Amniotic stem cell (primary cell): Measurements from ENCODE around the gene ZFY.

Experiments used
- DNase-seq: peaks from one replicate; lab custom pipeline; 2025; lab: John Stamatoyannopoulos, UW

ZFY gene

DNA sequence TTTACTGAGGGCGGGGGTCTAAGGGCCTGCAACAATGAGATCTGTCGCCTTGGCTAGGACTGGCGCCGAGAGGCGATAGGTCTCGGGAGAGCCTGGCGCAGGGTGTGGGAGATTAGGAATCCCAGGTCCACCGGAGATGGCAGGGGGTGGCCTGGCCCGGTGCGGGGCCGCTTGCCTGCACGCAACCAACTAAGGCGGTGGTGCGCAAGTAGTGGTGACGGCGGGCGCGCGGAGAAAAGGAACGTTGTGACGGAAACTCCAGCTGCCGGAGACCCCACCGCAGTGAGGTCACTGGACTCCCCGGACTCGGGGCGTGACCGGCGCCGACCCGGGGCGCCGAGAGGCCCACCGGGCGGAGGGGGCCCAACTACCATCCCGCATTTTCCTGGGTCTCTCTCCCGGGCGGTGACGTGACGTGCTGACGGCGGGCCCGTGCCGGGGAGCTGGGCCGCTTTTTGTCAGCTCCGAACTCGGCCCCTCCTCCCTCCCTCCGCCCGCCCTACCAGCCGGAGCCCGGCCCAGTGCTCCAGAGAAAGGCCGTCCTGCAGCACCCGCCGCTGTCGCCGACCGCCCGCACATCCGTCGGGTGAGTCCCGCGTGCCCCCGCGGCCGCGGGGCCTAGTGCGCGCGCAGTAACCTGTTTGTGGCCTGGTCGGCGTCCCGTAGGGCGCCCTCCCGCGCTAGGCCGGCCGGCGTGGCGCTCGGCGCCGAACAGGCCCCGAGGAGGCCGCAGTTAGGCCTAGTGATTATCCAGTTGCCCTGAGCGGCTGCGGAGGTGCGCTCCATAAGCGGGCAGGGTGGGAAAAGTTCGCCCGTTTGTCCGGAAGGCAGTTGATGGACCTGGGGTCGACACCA, at the start of gene ZFY:
Gene ZFY, plus strand, starts transcription at position 521 of the 855 bp plus-strand sequence. CDS start 18,556 bp downstream, outside the sequence.
- no peak for DNase-seq

DNA sequence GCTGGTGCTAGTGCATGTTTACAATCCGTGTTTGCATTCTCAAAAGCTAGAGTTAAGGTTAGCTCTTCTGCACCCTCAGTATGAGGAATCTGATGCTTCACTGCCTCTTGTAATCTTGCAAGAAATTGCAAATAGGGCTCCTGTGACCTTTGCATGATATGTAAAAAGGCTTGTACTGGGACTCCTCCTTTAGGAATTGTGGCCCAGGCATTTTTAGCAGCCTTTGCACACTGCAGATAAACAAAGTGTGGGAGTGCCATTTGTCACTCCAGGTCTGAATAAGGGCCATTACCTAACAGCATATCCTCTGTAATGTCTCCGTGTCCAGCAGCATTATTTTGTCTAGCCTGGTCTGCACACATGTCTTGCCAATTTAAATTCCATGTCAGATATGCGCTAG, 49.3 kb upstream of the ZFY start:
- no peak for DNase-seq

DNA sequence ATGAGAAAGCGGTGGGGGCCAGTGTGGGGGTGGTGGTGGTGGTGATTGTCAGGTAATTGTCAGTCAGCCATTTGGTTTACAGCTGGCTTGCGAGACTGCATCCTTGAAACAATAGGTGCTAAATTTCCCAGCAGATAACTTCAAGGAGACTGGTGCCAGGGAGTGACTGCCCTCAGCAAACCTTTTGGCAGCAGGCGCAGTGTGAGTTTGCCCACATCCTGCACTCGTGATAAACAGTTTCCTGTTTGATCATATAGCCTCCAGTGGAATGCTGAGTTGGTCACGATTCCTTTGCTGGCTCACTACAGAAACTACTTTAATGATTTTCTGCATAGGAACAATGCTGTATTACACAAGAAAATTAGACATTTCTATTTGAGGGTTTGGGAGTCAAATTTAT, 47.8 kb upstream of the ZFY start:
- no peak for DNase-seq

DNA sequence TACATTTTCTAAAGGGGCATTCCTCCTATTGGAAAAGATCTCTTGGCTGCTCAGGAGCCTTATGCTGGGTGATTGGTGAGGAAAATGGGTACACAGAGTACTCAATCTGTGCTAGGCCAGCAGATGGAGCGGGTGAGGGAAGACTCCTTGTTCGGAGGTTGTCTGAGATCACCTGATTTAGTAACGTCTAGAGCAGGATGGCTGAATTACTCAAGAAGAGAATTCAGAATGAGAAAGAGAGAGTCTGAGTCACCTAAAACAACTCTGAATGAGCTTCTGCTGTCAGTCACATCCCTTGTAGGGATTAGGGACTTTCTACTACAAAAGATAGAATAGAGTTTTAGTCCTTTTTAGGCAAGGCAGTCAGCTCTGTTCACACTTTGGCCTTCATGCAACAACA, 47.2 kb upstream of the ZFY start:
- no peak for DNase-seq

DNA sequence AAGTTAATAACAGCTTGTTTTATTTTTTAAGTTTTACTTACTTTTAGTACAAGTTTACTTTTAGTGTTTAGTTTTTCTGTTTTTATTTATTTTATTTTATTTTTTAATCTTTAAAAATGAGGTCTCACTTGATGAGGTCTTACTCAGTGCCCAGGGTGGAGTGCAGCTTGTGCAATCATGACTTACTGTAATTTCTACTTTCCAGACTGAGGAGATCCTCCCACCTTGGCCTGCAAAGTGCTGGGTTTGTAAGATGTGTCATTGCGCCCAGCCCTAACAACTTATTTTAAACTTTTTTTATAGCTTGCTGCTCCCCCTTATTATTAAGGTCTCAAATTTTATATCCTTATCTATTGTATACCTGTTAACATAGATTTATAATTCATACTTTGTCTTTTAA, 41.7 kb upstream of the ZFY start:
- no peak for DNase-seq

DNA sequence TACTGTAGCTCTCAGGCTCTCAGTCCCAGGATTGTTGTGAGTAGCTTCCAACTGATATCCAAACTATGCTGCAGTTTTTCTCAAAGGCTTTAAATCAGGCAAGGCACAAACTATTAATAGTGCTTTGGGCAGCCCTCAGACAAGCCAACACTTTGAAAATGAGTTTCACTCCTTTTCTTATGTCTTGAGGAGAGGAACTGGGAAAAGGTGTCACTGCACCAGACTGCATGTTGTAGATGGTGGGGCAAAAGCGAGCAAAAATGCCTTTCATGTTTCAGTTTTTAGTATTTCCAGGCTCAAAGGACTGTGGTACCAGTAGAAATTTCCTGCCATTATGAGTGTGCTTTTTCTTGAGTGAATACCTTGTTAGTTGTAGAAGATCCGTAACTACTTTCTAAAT, 39.1 kb upstream of the ZFY start:
- no peak for DNase-seq

DNA sequence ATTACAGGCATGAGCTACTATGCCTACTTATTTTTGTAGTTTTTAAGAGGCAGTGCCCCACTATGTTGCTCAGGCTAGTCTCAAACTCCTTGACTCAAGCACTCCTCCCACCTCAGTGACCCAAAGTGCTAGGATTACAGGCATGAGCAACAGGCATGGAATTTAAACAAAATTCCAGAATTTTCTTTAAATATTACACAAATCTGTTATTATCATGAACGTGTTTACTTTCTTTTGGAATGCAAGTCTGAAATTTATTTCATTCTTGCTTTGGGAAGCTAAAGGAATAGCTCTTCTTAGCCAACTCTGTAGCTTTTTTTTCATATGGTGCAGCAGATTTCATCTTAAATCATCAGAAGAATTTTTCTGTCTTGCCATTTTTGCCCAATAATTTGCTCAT, 27.8 kb upstream of the ZFY start:
- DNase-seq = no peak

DNA sequence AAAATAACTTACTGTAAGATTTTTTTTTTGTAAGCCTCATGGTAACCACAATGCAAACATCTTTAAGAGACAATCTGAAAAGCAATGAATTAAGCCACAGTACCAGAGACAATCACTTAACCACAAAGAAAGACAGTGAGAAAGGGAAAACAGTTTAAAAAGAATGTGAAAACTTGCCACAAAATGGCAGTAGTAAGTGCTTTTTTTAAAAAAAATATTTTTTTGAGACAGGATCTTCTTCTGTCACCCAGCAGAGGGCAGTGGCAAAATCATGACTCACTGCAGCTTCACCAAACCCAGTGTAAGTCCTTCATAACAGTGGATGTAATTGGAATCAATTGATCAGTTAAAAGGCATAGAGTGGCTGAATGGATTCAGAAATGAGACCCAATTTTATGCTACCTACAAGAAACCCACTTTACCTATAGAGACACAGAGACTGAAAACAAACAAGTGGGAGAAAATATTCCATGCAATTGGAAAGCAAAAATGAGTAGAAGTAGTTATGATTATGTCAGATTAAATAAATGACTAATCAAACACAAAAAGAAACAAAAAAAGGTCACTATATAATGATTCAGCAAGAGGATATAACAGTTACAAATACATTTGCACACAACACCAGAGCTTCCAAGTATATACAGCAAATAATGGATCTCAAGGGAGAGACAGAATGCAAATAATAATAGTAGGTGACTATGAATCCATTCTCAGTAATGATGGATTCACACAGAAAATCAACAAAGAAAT, 21.9 kb upstream of the ZFY start:
- no peak for DNase-seq

DNA sequence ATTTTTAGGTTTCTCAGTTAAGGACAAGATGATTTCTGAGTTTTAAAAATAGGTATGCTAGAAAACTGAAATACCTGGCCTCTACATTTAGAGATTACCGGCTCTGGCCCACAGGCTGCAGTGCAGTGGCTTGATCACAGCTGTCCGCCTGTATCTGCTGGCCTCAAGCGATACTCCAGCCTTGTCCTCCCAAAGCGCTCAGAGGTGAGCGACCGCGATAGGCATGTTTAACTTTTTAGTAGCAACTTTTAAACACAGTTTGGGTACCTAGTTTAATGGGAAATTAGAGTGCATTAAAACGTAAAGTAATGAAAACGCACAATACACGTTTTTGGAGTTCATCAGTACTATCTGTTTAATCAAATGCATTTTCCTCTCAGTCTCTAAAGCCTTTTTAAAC, 1.1 kb upstream of the ZFY start:
- DNase-seq = no peak

DNA sequence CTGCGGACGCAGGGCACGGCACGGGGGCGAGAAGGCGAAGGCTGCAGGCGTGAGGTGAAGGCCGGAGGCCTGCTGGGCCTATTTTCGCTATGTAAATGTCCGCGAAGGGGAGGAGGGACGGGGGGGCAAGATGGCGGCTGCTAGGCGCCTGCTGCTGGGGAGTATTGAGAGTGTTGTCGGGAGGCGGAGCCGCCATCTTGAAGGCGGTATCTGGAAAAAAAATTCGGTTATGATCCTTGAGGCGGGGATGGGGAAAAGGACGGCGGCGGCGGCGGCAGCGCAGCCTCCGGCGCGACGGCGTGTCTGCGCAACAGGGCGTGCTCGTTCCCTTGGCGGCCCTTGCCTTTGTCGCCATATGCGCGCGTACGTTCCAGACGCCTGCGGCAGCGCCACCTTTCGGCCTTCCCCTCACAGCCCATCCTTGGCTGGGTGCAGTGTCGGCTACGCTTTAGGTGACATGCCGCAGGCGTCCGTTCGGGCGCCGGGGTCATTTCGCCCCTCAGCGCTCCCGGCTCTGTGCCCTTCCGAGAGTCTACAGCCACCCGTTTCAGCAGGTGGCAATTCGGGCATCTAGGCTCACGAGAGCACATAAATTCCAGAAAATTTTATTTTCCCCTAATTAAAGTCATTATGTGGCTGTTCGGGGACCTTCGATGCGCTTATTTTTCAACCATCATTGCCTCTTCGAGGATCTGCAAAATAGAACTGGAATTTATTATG, 695 bp downstream of the ZFY start:
- DNase-seq = no peak

DNA sequence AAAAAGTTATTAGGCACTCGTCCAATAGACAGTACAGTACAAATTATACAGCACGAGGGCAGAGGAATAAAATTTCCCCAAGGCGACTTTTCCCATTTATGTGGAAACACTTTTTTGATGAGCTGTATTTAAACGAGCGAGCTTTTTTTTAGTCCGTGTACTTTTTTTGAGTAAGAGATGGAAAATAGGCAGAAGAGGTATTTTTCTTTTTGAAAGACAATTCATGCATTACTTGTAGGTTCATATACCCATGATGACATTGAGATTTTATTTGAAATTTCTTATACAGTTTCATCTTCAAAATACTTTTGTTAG, 1.2 kb downstream of the ZFY start:
- DNase-seq = no peak

DNA sequence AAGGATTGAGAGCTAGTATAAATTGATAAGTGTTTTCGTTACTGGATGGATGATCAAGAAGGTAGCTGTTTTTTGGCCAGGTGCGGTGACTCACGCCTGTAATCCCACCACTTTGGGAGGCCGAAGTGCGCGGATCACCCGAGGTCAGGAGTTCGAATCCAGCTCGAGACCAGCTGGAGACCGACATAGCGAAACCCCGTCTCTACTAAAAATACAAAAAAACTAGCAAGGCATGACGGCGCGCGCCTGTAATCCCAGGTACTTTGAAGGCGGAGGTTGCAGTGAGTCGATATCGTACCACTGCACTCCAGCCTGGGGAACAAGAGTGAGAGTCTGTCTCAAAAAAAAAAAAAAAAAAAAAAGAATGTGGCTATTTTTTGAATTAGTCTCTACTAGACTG, 2.0 kb downstream of the ZFY start:
- no peak for DNase-seq

DNA sequence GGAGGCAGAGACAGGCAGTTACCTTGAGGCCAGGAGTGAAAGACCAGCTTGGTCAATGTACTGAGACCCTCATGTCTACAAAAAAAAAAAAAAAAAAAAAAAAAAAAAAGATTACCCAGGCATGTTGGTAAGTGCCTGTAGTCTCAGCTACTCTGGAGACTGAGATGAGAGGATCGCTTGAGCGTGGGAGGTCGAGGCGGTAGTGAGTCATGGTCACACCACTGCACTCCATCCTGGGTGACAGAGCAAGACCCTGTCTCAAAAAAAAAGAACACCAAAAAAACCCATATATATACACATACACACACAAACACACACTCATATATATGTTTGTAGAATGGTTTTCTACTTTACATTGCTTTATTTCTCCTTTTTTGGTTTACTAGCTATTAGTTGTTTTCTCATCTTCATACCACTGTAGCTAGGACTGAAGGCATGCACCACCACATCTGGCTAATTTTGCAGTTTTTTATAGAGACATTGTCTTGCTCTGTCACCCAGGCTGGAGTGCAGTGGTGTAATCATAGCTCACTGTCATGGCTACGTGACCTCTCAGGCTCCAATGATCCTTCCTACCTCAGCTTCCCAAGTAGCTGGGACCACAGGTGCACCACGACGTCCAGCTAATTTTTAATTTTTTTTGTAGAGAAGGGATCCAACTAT, 14.5 kb downstream of the ZFY start:
- DNase-seq = no peak

DNA sequence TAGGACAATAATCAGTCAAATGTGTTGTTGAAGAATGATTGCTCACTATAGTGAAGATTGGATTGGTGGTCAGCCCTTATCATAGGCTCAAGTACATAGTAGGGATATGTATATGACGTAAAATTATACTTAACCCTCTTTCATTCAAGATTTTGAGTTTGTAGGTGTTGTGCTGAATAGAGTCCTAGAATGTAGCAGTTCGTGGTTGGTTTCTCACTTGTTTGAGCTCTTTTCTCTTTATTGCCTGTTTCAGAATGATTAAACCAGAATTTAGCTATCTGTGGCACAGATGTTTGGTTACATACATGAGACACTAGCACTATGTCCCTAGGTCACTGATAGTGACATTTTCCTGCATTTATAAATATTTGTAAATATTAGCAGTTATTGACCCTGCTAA, 15.5 kb downstream of the ZFY start:
- DNase-seq = no peak

DNA sequence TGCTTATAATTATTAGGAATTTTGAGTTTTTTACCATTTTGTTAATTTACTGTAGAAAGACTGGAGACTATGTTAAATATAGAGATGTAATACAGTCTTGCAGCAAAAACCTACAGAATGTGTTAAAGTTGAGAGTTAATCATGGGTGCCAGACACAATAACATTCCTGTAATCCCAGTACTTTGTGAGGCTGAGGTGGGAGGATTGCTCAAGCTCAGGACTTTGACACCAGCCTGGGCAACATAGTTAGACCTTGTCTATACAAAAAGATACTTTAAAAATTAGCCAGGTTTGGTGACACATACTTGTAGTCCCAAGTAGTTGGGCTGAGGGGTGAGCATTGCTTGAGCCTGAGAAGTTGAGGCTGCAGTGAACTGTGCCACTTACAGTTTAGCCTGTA, 17.7 kb downstream of the ZFY start:
- no peak for DNase-seq

DNA sequence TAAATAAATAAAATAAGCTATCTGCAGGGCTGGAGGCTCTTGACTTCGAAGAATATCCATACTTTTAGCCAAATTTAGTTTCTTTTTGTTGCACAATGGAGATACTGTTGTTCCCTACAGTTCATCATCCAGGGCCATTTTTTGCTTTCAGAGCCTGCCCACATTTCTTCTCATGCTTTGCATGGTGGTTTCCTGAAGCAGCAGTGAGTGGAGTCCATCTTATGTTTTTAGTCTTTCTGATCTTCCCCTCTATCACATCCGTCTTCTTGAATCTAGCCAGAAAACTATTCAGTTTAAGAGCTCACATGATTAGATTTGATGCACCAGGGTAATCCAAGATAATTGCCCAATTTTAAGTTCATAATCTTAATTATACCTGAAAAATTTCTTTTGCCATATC, 19.6 kb downstream of the ZFY start:
- no peak for DNase-seq

DNA sequence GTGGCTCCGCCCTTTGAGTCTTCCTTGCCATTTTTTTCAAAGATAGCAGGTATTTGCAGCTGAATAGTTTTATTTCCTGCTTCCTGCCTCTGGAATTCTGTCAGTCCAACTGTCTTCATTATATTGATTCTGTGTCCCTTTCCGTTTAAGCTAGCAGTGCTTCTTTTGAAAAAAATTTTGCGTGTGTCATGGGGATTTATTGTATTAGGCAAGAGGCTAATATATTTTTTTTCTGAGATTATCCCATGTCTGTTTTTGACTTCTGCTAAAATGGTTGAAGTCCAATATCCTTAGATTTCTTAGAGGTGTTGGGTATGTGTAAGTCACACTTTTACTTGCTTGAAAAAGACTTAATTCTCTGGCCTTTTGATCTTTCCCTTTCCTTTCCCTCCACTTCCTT, 20.4 kb downstream of the ZFY start:
- DNase-seq = no peak

DNA sequence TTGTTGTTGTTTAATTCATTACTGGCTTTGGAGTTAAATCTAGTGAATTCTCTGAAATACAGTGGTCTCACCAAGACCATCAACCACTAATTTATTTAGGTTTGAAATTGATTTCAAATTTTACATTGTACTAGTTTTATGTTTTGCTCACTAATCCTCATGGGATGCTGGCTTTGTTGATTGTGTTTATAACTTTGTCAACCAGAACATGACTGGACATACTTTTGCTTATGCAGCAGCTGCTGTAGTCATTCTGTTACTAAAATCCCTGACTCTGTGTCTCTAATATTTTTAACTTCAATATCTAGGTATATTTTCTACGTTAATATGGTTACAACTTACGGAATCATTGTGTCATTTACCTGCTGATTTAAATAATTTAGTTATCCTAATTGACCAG, 26.9 kb downstream of the ZFY start:
- no peak for DNase-seq

DNA sequence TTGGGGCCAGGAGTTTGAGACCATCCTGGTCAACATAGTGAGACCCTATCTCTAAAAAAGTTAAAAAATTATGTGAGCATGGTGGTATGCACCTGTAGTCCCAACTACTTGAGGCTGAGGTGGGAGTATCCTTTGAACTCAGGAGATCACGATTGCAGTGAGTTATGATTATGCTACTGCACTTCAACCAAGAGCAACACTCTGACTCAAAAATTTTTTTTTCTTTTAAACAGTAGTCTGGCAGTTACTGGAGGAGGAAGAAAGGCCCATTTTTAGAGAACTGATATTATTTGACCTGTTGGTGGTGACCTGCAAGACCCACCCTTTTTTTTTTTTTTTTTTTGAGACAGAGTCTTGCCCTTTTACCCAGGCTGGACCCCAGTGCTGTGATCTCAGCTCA, 29.6 kb downstream of the ZFY start:
- DNase-seq = no peak

DNA sequence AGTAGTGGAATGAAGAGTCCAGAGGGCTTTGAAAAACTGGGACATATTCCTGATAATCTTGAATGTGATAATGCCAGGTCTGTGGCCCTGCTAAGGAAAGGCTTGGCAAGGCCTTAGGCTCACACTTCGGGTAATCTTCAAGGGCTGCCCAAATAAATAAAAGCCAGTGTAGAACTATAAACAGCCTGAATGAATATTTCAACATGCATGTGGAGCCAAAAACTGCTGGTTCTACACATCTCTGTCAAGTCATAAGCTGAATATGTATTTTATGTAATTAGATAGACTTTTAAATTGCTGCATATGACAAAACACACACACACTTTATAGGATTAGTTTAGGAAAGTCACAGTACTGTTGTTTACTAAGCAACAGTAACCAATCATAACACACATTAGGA, 30.4 kb downstream of the ZFY start:
- no peak for DNase-seq

DNA sequence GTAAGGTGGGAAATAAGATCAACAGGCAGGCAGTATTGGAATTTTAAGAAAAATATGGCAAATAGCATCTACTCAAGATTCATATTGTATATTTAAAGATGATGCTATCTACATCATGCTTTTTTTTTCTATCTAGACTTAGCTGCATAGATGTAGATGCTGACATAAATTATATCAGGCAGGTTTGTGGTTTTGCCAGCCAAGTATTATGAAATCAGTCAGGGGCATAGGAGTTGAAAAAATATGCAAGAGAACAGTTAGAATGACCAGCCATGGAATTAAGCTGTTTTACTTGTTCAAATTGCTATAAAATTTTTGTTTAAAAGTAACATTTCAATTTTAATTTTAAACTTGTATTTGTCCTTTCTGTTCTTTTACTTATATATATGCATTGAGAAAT, 34.4 kb downstream of the ZFY start:
- no peak for DNase-seq

DNA sequence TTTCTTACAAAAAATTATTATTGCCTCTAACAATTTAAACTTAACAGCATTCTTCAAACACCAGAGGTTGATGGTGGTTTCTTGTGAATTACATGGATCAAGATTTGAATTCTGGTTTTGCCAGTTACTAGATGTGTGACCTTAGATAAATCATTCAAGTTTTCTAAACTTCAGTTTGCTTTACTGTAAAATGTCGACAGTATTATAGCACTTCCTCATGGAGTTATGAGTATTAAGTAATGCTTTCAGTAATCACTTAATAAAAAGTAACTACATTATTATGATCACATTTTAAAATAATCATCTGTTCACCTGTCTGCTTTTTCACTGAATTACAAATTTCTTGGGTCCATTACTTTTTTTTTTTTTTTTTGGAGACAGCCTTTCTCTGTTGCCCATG, 37.5 kb downstream of the ZFY start:
- no peak for DNase-seq
